ENCODE measurements around the gene SLC6A4.
"Not testable (repeated sequence)": the region's sequence is repeated elsewhere in the genome, so short reads cannot be mapped to it uniquely, and the experiment has no call there.

Gene SLC6A4

GRCh38 chr17:30232824-30233427, 2.6 kb downstream of the SLC6A4 start:
- ATAC-seq (replicated peaks) (no peak), DNase-seq (no peak)
- Mint-ChIP-seq H3K27me3 (peaks cover 51 to 78% of the 10 kb centered on the region in 2 donors), H3K27ac (no peak overlapping the region), H3K4me3 (no peak overlapping the region), H3K36me3 (peaks cover 0 to 2% of the 10 kb centered on the region in 2 donors), H3K9me3 (peaks cover 0 to 1% of the 10 kb centered on the region in 2 donors), H3K4me1 (peaks cover 21 to 40% of the 10 kb centered on the region in 2 donors)

GRCh38 chr17:30232015-30232823, 3.3 kb downstream of the SLC6A4 start:
- Mint-ChIP-seq H3K4me1 (peaks cover 14 to 33% of the 10 kb centered on the region in 2 donors), H3K27ac (no peak overlapping the region), H3K27me3 (peaks cover 44 to 71% of the 10 kb centered on the region in 2 donors), H3K4me3 (no peak overlapping the region), H3K9me3 (peaks cover 0 to 1% of the 10 kb centered on the region in 2 donors), H3K36me3 (peaks cover 0 to 2% of the 10 kb centered on the region in 2 donors)
- ATAC-seq (replicated peaks) (no peak), DNase-seq (no peak)

- Mint-ChIP-seq H3K9me3 (peaks cover 0 to 1% of the 10 kb centered on the region in 2 donors), H3K4me3 (no peak overlapping the region), H3K27ac (no peak overlapping the region), H3K36me3 (peaks cover 0 to 1% of the 10 kb centered on the region in 2 donors), H3K27me3 (peaks cover 38 to 61% of the 10 kb centered on the region in 2 donors), H3K4me1 (peaks cover 9 to 21% of the 10 kb centered on the region in 2 donors)
- DNase-seq (no peak), ATAC-seq (replicated peaks) (no peak)
Measured at GRCh38 chr17:30230596-30231125, 4.8 kb downstream of the SLC6A4 start.

GRCh38 chr17:30230009-30230408, 5.5 kb downstream of the SLC6A4 start:
- H3K4me3 Mint-ChIP-seq; H3K9me3 Mint-ChIP-seq; ATAC-seq (replicated peaks); H3K36me3 Mint-ChIP-seq; H3K27ac Mint-ChIP-seq; DNase-seq: not testable (repeated sequence)
- Mint-ChIP-seq H3K27me3 (peaks cover 35 to 61% of the 10 kb centered on the region in 2 donors), H3K4me1 (peaks cover 9 to 21% of the 10 kb centered on the region in 2 donors)

- Mint-ChIP-seq H3K36me3 (no peaks in the 10 kb centered on the region), H3K27ac (no peak overlapping the region), H3K4me3 (no peak overlapping the region), H3K4me1 (peaks cover 7 to 20% of the 10 kb centered on the region in 2 donors), H3K27me3 (peaks cover 28 to 52% of the 10 kb centered on the region in 2 donors), H3K9me3 (peaks cover 0 to 1% of the 10 kb centered on the region in 2 donors)
- no peak for DNase-seq
- ATAC-seq (replicated peaks), result no peak
Measured at GRCh38 chr17:30229012-30229411, 6.5 kb downstream of the SLC6A4 start.

- H3K36me3 Mint-ChIP-seq, result no peaks in the 10 kb centered on the region
- no peak overlapping the region for H3K4me3 Mint-ChIP-seq
- peaks cover 0 to 1% of the 10 kb centered on the region in 2 donors for H3K9me3 Mint-ChIP-seq
- ATAC-seq (replicated peaks) (no peak), DNase-seq (no peak)
- peaks cover 23 to 42% of the 10 kb centered on the region in 2 donors for H3K27me3 Mint-ChIP-seq
- no peak overlapping the region for H3K27ac Mint-ChIP-seq
- peaks cover 7 to 20% of the 10 kb centered on the region in 2 donors for H3K4me1 Mint-ChIP-seq
Measured at GRCh38 chr17:30228011-30228410, 7.5 kb downstream of the SLC6A4 start.

GRCh38 chr17:30226878-30227277, 8.6 kb downstream of the SLC6A4 start:
- no peaks in the 10 kb centered on the region for H3K36me3 Mint-ChIP-seq
- H3K27me3 Mint-ChIP-seq, result peaks cover 18 to 37% of the 10 kb centered on the region in 2 donors
- no peak for ATAC-seq (replicated peaks)
- H3K9me3 Mint-ChIP-seq, result peaks cover 0 to 1% of the 10 kb centered on the region in 2 donors
- H3K4me1 Mint-ChIP-seq, result peaks cover 7 to 20% of the 10 kb centered on the region in 2 donors
- H3K27ac Mint-ChIP-seq, result no peak overlapping the region
- no peak for DNase-seq
- no peak overlapping the region for H3K4me3 Mint-ChIP-seq

GRCh38 chr17:30225919-30226553, 9.5 kb downstream of the SLC6A4 start:
- Mint-ChIP-seq H3K36me3 (no peaks in the 10 kb centered on the region), H3K27ac (no peak overlapping the region), H3K27me3 (peaks cover 22 to 35% of the 10 kb centered on the region in 2 donors), H3K4me1 (peaks cover 7 to 20% of the 10 kb centered on the region in 2 donors), H3K9me3 (peaks cover 0 to 1% of the 10 kb centered on the region in 2 donors), H3K4me3 (no peak overlapping the region)
- no peak for DNase-seq
- ATAC-seq (replicated peaks), result no peak

- Mint-ChIP-seq H3K36me3 (no peaks in the 10 kb centered on the region), H3K4me3 (peak overlapping the region in 1 of 2 donors; percentile 57), H3K4me1 (peaks cover 4 to 12% of the 10 kb centered on the region in 2 donors), H3K27me3 (peaks cover 17 to 29% of the 10 kb centered on the region in 2 donors), H3K27ac (no peak overlapping the region), H3K9me3 (no peaks in the 10 kb centered on the region)
- ATAC-seq (replicated peaks) (peak in 1 of 2 donors; percentile 31), DNase-seq (no peak)
Measured at GRCh38 chr17:30225112-30225511, 10.4 kb downstream of the SLC6A4 start.

- Mint-ChIP-seq H3K27me3 (peaks cover 17 to 29% of the 10 kb centered on the region in 2 donors), H3K9me3 (no peaks in the 10 kb centered on the region), H3K27ac (no peak overlapping the region), H3K36me3 (no peaks in the 10 kb centered on the region), H3K4me1 (peaks cover 2 to 11% of the 10 kb centered on the region in 2 donors), H3K4me3 (no peak overlapping the region)
- DNase-seq (no peak), ATAC-seq (replicated peaks) (no peak)
Measured at GRCh38 chr17:30224419-30224960, 11.0 kb downstream of the SLC6A4 start.

GRCh38 chr17:30222721-30223175, 12.7 kb downstream of the SLC6A4 start:
- no peak for DNase-seq
- peaks cover 12 to 25% of the 10 kb centered on the region in 2 donors for H3K27me3 Mint-ChIP-seq

GRCh38 chr17:30222251-30222650, 13.2 kb downstream of the SLC6A4 start:
- Mint-ChIP-seq H3K27me3 (peaks cover 12 to 25% of the 10 kb centered on the region in 2 donors), H3K36me3 (no peaks in the 10 kb centered on the region), H3K27ac (no peak overlapping the region), H3K4me1 (peaks cover 4 to 11% of the 10 kb centered on the region in 2 donors), H3K4me3 (no peak overlapping the region), H3K9me3 (no peaks in the 10 kb centered on the region)
- DNase-seq (no peak), ATAC-seq (replicated peaks) (no peak)

More at GRCh38 chr17:30222721-30223175, 12.7 kb downstream of the SLC6A4 start:
- H3K27ac Mint-ChIP-seq, result no peak overlapping the region
- H3K9me3 Mint-ChIP-seq, result no peaks in the 10 kb centered on the region
- H3K4me3 Mint-ChIP-seq, result no peak overlapping the region
- no peaks in the 10 kb centered on the region for H3K36me3 Mint-ChIP-seq
- H3K4me1 Mint-ChIP-seq, result peaks cover 4 to 11% of the 10 kb centered on the region in 2 donors
- ATAC-seq (replicated peaks), result no peak

- ATAC-seq (replicated peaks) (no peak), DNase-seq (no peak)
- Mint-ChIP-seq H3K4me1 (peaks cover 4 to 11% of the 10 kb centered on the region in 2 donors), H3K4me3 (no peak overlapping the region), H3K27ac (no peak overlapping the region), H3K36me3 (no peaks in the 10 kb centered on the region), H3K9me3 (no peaks in the 10 kb centered on the region), H3K27me3 (peaks cover 18 to 25% of the 10 kb centered on the region in 2 donors)
Measured at GRCh38 chr17:30221346-30221745, 14.2 kb downstream of the SLC6A4 start.

GRCh38 chr17:30220414-30220813, 15.1 kb downstream of the SLC6A4 start:
- H3K36me3 Mint-ChIP-seq, result no peaks in the 10 kb centered on the region
- peaks cover 12 to 17% of the 10 kb centered on the region in 2 donors for H3K27me3 Mint-ChIP-seq
- no peak overlapping the region for H3K4me3 Mint-ChIP-seq
- H3K4me1 Mint-ChIP-seq, result peaks cover 4 to 5% of the 10 kb centered on the region in 2 donors
- ATAC-seq (replicated peaks) (no peak), DNase-seq (no peak)
- no peaks in the 10 kb centered on the region for H3K9me3 Mint-ChIP-seq
- H3K27ac Mint-ChIP-seq, result no peak overlapping the region
